K562 (cell line): ENCODE measurements around the gene CARD8. TPM values are rescaled to one million over a fixed set of nuclear protein-coding genes. Genes with fewer than 3 reads are reported as not detected.
A peak's percentile ranks its signal among the peaks of the same experiment; 100 is the strongest.

Experiments
- BHLHE40 ChIP-seq: IDR thresholded peaks from 2 replicates; pipeline ENCODE4 v1.6.1; 2011; ENCODE audit warnings: low read length, improper control_type of control experiment
- HCFC1 ChIP-seq: IDR thresholded peaks from 2 replicates; pipeline ENCODE4 v1.6.1; 2012; ENCODE audit warnings: low read depth, low read length, improper control_type of control experiment
- HNRNPH1 ChIP-seq: fragments of 200-400 bp; formaldehyde crosslinking; optimal IDR thresholded peaks from 2 replicates; pipeline ENCODE3; 2017; ENCODE audit warnings: low read depth, mild to moderate bottlenecking, low read length, moderate library complexity
- RCOR1 ChIP-seq, 2 experiments: IDR thresholded peaks; 2 replicates each; pipeline ENCODE4 v1.6.1; 2012; ENCODE audit warnings: low read depth in 2 of 2, low read length in 2 of 2, borderline replicate concordance in 1 of 2, improper control_type of control experiment in 1 of 2
- TRIM28 ChIP-seq: fragments of 450-650 bp; IDR thresholded peaks from 2 replicates; pipeline ENCODE4 v1.6.1; 2017
- YY1 ChIP-seq, 3 experiments: IDR thresholded peaks; 2 replicates each; pipeline ENCODE4 v1.6.1; 2011; ENCODE audit warnings: low read length in 2 of 3, mild to moderate bottlenecking in 2 of 3, moderate library complexity in 2 of 3, borderline replicate concordance in 1 of 3, control low read depth in 1 of 3, low read depth in 1 of 3; ENCODE audit not compliant: insufficient read depth in 3 of 3, insufficient replicate concordance in 2 of 3, control insufficient read depth in 1 of 3, insufficient read length in 1 of 3; ENCODE audit errors: extremely low read depth in 1 of 3
- ZNF121 ChIP-seq: sonication (generic); formaldehyde crosslinking; conservative IDR thresholded peaks from 2 replicates; pipeline ENCODE4 v1.8.0; 2022; ENCODE audit warnings: missing genetic modification reagents
- polyA plus RNA-seq, 8 experiments: library from polyadenylated mRNA; depleted of rRNA in 4 of 8; stranded (reverse) in 5 of 8; unstranded in 3 of 8; fragments of >200 nt; fragmentation: Nextera tagmentation in 2 of 8; fragmentation: Illumina TruSeq in 1 of 8; extraction: Ambion mirVana in 2 of 8; extraction: Trizol in 1 of 8; gene quantifications; 2 replicates each; pipeline versions ENCODE4 v1.2.1 to v1.2.3, GENCODE V29; 2011 to 2014; ENCODE audit warnings: inconsistent platforms in 1 of 8, missing spikeins in 1 of 8
- total RNA-seq, 7 experiments: library from RNA; depleted of rRNA in 6 of 7; stranded (reverse); fragments of >200 nt in 6 of 7; fragmentation: Illumina TruSeq in 2 of 7; extraction: Trizol in 2 of 7; gene quantifications; 2 replicates each; pipeline versions ENCODE4 v1.2.1 to v1.2.3, GENCODE V29; 2011 to 2021; ENCODE audit warnings: low replicate concordance in 1 of 7
- TF ChIP-seq, protein P1 (sequence below): sonication (generic); formaldehyde crosslinking; IDR thresholded peaks from 2 replicates; pipeline ENCODE4 v1.8.1; 2023; ENCODE audit warnings: mild to moderate bottlenecking, missing genetic modification reagents
- TF ChIP-seq, protein P2 (sequence below): fragments of 450-650 bp; IDR thresholded peaks from 2 replicates; pipeline ENCODE4 v1.6.1; 2017; ENCODE audit warnings: antibody characterized with exemption, mild to moderate bottlenecking
- TF ChIP-seq, protein P3 (sequence below): fragments of 450-650 bp; IDR thresholded peaks from 2 replicates; pipeline ENCODE4 v1.6.1; 2016; ENCODE audit warnings: antibody characterized with exemption

CARD8 gene
- total and polyA plus RNA-seq, 9 of the 15 experiments (the other 6 are each of a cell fraction or from before 2014, with no cell fraction given), result 11.5 to 26.4 (median 20.8) TPM

DNA sequence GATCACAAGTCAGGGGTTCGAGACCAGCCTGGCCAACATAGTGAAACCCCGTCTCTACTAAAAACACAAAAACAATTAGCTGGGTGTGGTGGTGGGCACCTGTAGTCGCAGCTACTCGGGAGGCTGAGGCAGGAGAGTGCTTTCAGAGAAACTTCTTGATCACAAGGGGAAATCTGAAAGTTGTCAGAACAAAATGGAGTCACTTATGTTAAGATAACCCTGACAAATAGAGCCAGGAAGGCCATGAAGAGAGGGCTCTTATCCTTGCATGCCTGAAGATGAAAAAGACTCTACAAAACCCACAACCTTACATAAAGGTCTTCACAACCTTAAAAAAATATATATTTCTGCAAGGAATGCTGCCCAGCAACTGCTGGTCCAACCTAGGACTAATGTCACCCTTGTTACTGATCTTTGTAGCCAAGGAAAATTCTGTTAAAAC is 1.2 kb downstream of the CARD8 start (continued):
- TF ChIP-seq, protein P1, sequence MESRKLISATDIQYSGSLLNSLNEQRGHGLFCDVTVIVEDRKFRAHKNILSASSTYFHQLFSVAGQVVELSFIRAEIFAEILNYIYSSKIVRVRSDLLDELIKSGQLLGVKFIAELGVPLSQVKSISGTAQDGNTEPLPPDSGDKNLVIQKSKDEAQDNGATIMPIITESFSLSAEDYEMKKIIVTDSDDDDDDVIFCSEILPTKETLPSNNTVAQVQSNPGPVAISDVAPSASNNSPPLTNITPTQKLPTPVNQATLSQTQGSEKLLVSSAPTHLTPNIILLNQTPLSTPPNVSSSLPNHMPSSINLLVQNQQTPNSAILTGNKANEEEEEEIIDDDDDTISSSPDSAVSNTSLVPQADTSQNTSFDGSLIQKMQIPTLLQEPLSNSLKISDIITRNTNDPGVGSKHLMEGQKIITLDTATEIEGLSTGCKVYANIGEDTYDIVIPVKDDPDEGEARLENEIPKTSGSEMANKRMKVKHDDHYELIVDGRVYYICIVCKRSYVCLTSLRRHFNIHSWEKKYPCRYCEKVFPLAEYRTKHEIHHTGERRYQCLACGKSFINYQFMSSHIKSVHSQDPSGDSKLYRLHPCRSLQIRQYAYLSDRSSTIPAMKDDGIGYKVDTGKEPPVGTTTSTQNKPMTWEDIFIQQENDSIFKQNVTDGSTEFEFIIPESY (CRISPR knock-in tag), result no peak
- TF ChIP-seq, protein P2, sequence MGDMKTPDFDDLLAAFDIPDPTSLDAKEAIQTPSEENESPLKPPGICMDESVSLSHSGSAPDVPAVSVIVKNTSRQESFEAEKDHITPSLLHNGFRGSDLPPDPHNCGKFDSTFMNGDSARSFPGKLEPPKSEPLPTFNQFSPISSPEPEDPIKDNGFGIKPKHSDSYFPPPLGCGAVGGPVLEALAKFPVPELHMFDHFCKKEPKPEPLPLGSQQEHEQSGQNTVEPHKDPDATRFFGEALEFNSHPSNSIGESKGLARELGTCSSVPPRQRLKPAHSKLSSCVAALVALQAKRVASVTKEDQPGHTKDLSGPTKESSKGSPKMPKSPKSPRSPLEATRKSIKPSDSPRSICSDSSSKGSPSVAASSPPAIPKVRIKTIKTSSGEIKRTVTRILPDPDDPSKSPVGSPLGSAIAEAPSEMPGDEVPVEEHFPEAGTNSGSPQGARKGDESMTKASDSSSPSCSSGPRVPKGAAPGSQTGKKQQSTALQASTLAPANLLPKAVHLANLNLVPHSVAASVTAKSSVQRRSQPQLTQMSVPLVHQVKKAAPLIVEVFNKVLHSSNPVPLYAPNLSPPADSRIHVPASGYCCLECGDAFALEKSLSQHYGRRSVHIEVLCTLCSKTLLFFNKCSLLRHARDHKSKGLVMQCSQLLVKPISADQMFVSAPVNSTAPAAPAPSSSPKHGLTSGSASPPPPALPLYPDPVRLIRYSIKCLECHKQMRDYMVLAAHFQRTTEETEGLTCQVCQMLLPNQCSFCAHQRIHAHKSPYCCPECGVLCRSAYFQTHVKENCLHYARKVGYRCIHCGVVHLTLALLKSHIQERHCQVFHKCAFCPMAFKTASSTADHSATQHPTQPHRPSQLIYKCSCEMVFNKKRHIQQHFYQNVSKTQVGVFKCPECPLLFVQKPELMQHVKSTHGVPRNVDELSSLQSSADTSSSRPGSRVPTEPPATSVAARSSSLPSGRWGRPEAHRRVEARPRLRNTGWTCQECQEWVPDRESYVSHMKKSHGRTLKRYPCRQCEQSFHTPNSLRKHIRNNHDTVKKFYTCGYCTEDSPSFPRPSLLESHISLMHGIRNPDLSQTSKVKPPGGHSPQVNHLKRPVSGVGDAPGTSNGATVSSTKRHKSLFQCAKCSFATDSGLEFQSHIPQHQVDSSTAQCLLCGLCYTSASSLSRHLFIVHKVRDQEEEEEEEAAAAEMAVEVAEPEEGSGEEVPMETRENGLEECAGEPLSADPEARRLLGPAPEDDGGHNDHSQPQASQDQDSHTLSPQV, result peak; percentile 100
- no peak for TF ChIP-seq TRIM28
- TF ChIP-seq HCFC1, result no peak
- no peak for TF ChIP-seq BHLHE40
- TF ChIP-seq HNRNPH1, result no peak
- TF ChIP-seq RCOR1 (IDR thresholded peaks at IDR 0.05; ENCODE audit: borderline replicate concordance in 1 of 2, low read depth in 2 of 2, low read length in 2 of 2), result no peak
- TF ChIP-seq YY1 (IDR thresholded peaks at IDR 0.05; ENCODE audit: borderline replicate concordance in 1 of 3, control insufficient read depth in 1 of 3, extremely low read depth in 1 of 3, insufficient read depth in 3 of 3, insufficient read length in 1 of 3, insufficient replicate concordance in 2 of 3, low read depth in 1 of 3, low read length in 2 of 3), result peak in 1 of 3 experiments; percentile 32
- TF ChIP-seq, protein P3, sequence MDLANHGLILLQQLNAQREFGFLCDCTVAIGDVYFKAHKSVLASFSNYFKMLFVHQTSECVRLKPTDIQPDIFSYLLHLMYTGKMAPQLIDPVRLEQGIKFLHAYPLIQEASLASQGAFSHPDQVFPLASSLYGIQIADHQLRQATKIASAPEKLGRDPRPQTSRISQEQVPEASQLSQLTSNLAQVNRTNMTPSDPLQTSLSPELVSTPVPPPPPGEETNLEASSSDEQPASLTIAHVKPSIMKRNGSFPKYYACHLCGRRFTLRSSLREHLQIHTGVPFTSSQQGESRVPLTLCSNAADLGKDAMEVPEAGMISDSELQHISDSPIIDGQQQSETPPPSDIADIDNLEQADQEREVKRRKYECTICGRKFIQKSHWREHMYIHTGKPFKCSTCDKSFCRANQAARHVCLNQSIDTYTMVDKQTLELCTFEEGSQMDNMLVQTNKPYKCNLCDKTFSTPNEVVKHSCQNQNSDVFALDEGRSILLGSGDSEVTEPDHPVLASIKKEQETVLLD, result no peak
- TF ChIP-seq ZNF121 (CRISPR knock-in tag), result no peak
